Fibroblast of pulmonary artery (primary cell): ENCODE measurements around the gene TBC1D8.

Experiments
- DNase-seq: peaks from one replicate; pipeline ENCODE4 v3.0.0-alpha.2; 2010; ENCODE audit warnings: low read depth
- H3K4me3 ChIP-seq: replicated peaks from 2 replicates; pipeline ENCODE4 v1.5.1; 2011; ENCODE audit warnings: low read depth, mild to moderate bottlenecking, control low read depth, low read length, moderate library complexity
- TF ChIP-seq, protein P1 (sequence below): IDR thresholded peaks from 2 replicates; pipeline ENCODE4 v1.5.1; 2011; ENCODE audit warnings: mild to moderate bottlenecking, control low read depth, low read length, inconsistent platforms; ENCODE audit errors: missing control alignments

The TBC1D8 gene

DNA sequence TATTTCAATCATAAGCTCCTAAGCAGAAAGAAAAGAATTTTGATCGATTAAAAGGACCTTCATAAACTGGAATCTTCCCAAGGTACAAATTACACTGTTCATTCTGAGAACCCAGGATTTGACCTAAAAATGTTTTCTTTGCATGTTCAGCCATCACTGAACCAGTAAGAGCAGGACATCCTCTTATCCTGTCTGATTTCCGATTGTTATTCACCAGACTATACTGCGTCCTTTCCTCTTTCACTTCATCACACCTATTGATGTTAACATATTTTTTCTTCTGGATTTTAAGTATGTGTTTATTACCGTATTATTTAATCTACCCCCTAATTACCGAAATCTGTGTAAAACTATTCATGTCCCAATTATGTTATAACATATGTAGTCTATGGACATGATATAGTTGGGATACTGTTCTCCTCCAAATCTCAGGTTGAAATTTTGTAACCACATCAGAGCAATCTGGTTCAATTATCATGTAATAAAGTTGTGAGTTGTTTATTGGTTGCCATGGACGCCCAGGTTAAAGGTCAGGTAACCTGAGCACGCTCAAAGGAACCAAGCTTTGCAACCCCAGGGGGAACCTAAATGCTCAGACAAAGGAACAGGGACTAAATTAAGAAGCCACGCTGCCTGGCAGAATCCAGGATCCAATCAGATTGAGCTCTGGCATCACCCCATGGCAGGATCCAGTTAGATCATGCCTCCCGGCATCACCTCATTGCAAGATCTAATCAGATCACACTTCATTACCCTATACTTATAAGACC, 11.6 kb upstream of the TBC1D8 start:
- TF ChIP-seq, protein P1, sequence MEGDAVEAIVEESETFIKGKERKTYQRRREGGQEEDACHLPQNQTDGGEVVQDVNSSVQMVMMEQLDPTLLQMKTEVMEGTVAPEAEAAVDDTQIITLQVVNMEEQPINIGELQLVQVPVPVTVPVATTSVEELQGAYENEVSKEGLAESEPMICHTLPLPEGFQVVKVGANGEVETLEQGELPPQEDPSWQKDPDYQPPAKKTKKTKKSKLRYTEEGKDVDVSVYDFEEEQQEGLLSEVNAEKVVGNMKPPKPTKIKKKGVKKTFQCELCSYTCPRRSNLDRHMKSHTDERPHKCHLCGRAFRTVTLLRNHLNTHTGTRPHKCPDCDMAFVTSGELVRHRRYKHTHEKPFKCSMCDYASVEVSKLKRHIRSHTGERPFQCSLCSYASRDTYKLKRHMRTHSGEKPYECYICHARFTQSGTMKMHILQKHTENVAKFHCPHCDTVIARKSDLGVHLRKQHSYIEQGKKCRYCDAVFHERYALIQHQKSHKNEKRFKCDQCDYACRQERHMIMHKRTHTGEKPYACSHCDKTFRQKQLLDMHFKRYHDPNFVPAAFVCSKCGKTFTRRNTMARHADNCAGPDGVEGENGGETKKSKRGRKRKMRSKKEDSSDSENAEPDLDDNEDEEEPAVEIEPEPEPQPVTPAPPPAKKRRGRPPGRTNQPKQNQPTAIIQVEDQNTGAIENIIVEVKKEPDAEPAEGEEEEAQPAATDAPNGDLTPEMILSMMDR: no peak
- no peak overlapping the region for H3K4me3 ChIP-seq
- no peak for DNase-seq

GRCh38 chr2:101161658-101162057, 10.5 kb upstream of the TBC1D8 start:
- TF ChIP-seq, protein P1: no peak
- DNase-seq: no peak
- no peak overlapping the region for H3K4me3 ChIP-seq

DNA sequence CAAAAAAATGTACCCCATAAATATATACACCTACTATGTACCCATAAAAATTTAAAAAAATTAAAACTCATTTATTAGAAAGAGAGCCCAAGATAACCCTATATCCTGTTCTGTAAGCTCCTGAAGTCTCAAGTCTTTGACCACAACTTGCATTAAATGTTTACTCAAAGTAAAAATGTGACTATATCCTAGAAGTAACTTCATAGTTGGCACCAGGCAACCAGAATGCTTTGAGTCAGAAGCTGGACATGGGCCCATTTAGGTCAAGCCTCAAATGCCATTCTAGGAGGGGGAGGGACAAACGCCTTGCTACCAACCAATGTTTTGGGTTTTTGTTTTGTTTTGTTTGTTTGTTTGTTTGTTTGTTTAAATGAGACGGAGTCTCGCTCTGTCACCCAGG, 9.3 kb upstream of the TBC1D8 start:
- TF ChIP-seq, protein P1: no peak

GRCh38 chr2:101159526-101159925, 8.3 kb upstream of the TBC1D8 start:
- H3K4me3 ChIP-seq: no peak overlapping the region
- DNase-seq: no peak
- TF ChIP-seq, protein P1: no peak

More for the DNA sequence above, 9.3 kb upstream of the TBC1D8 start:
- no peak overlapping the region for H3K4me3 ChIP-seq
- DNase-seq: peak; percentile 64

- no peak for DNase-seq
Observed at GRCh38 chr2:101157272-101157671, 6.1 kb upstream of the TBC1D8 start.

DNA sequence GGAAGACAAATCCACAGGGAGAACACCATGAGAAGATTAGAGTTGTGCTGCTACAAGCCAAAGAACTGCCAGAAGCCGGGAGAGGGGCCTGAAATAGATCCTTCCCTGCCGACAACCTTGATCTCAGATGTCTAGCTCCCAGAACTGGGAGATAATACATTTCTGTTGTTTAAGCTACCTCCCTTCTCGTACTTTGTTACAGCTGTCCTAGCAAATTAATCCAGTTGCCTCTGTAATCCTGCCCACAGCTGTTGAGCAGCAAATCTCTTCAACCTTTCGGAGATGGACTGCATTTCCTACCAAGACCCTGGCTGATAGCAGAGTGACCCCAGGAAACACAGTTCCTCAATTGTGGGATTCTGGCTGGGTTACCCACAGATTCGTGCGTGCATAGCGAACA, 2.6 kb upstream of the TBC1D8 start:
- no peak overlapping the region for H3K4me3 ChIP-seq
- DNase-seq: no peak
- TF ChIP-seq, protein P1: no peak

More at GRCh38 chr2:101157272-101157671, 6.1 kb upstream of the TBC1D8 start:
- TF ChIP-seq, protein P1: no peak
- H3K4me3 ChIP-seq: no peak overlapping the region
